ENCODE measurements around the gene TRIO. TPM values are rescaled to one million over a fixed set of nuclear protein-coding genes. Genes with fewer than 3 reads are reported as not detected.

The TRIO gene
- total and polyA plus RNA-seq, 10 of the 15 experiments (the other 5 are each of a cell fraction or from before 2014, with no cell fraction given): 5.1 to 96.4 (median 44.6) TPM

DNA sequence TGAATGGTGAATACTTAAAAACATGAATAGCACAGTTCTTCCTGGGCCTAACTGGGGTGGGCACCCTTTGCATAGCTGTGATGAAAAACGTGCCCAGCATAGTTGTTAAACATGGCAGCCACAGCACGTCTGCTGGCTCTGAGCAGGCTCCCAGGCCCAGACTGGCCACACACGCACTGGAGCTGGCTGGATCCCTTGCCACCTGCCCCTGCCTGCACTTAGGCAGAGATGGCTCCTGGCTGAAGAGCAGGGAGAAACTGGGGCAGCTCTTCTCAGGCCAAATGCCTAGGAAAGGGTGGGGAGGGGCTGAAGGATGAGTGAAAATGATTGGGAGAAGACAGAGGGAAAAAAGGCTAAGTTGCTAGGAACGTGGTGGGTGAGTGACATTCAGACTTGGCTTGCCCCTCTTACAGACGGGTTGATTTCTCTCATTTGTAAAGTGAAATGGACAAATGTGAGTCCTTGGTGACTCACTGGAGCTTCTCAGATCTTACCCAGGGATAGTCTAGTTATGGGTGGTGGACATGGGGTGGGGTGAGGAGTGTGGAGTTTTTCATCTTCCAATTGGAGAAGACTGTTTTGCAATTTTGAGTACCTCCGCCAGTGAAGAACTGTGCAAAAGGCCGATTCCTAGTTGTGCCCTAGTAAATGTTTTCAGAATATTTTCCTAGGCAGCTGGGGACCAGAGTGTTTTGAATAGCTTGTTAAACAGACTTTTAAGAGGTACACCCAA lies 42.4 kb downstream of the TRIO start (continued):
- TF ChIP-seq CEBPZ (IDR thresholded peaks at IDR 0.05; ENCODE audit: low read depth, low read length) (no peak), ESRRA (IDR thresholded peaks at IDR 0.05; ENCODE audit: low read length) (no peak), GATAD2B (conservative IDR thresholded peaks at IDR 0.05; ENCODE audit: low read depth) (no peak), SIN3A (IDR thresholded peaks at IDR 0.05; ENCODE audit: low read depth, low read length) (no peak), RFX5 (IDR thresholded peaks at IDR 0.05; ENCODE audit: low read depth, low read length) (no peak), HDAC6 (IDR thresholded peaks at IDR 0.05; ENCODE audit: unreplicated experiment) (no peak), TCF7 (IDR thresholded peaks at IDR 0.05; ENCODE audit: borderline replicate concordance) (no peak), MAX (IDR thresholded peaks at IDR 0.05; ENCODE audit: low read depth, low read length) (no peak), EP300 (IDR thresholded peaks at IDR 0.05; ENCODE audit: borderline replicate concordance in 1 of 2, control insufficient read depth in 1 of 2, low read depth in 2 of 2, low read length in 2 of 2) (no peak), ZZZ3 (IDR thresholded peaks at IDR 0.05; ENCODE audit: control insufficient read depth, insufficient read length, low read depth) (no peak)
